OCI-LY3 (cell line): ENCODE measurements around the gene DDX60.

Experiments used
- EZH2phosphoT487 ChIP-seq: fragments of 200-600 bp; shearing (Covaris generic); IDR thresholded peaks from 2 replicates; pipeline ENCODE4 v1.6.1; 2018; ENCODE audit warnings: antibody characterized with exemption, mixed run types, low read depth
- TF ChIP-seq, protein P1 (sequence below): fragments of 200-600, 300-600 bp; sonication (generic); IDR thresholded peaks from 2 replicates; pipeline ENCODE4 v1.5.1; 2014; ENCODE audit warnings: antibody characterized with exemption, low read length, low read depth

DNA sequence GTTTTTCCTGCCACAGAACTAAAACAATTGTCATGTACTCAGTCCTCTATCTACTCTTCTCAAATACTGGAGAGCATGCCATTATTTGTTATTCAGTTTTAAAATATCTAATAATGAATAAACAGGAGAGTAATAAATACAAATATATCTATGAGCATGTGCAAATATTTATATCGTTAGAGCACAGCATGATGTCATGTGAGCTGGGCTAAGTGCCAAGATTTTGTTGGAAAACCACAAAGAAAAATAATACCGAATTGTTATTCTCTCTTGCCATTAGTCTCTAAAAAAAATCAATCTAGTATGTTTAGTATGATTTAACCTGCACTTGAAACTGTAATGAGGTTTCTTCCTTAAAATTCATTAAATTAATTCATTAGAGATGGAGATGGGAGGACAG, 97.3 kb downstream of the DDX60 start:
- TF ChIP-seq, protein P1, sequence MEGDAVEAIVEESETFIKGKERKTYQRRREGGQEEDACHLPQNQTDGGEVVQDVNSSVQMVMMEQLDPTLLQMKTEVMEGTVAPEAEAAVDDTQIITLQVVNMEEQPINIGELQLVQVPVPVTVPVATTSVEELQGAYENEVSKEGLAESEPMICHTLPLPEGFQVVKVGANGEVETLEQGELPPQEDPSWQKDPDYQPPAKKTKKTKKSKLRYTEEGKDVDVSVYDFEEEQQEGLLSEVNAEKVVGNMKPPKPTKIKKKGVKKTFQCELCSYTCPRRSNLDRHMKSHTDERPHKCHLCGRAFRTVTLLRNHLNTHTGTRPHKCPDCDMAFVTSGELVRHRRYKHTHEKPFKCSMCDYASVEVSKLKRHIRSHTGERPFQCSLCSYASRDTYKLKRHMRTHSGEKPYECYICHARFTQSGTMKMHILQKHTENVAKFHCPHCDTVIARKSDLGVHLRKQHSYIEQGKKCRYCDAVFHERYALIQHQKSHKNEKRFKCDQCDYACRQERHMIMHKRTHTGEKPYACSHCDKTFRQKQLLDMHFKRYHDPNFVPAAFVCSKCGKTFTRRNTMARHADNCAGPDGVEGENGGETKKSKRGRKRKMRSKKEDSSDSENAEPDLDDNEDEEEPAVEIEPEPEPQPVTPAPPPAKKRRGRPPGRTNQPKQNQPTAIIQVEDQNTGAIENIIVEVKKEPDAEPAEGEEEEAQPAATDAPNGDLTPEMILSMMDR, result no peak
- TF ChIP-seq EZH2phosphoT487, result no peak
